Measurements from ENCODE around the gene TPD52L2. TPM values are rescaled to one million over a fixed set of nuclear protein-coding genes. Genes with fewer than 3 reads are reported as not detected.

Gene TPD52L2
- total and polyA plus RNA-seq, 8 donors = 16.3 to 47.3 (median 23.7) TPM

DNA sequence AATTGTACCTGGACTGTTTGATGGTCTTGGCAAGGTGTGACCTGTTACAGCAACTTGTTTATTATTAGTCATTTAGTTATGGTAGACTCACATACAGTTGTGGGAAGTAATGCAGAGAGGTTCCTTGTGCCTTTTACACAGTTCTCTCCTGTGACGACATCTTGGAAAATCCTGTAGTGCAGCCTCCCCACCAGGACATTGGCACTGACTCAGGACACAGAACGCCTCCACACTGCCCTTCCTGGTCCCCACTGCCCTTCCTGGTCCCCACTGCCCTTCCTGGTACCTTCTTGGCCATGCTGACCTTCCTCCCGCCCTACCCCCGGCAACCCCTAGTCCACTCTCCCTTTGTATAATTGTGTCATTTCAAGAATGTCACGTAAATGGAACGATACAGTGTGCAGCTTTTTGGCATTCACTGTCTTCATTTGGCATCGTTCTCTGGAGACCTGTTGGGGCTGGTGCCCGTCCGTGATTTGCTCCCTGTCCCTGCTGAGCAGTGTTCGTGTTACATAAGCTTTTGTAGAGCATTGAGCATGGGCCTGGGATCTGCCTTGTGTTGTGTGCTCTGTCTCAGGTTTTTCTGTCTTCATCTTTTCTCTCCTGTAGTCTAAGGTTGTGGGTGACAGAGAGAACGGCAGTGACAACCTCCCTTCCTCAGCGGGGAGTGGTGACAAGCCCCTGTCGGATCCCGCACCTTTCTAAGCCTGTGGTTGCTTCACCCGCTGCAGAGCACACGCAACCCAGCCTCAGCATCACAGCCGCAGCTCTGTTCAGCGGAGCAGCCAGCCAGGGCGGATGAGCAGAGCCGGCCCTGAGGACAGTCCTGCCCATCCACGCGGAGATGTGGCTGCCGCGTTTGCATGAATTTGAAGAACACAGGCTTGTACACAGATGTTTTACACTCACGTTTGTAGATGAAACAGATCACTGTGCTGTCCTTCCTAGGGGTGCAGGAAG lies 24.5 kb downstream of the TPD52L2 start:
- WGBS, 2 donors = 90 to 93% methylated on average over 25 of the region's 25 CpGs
- Histone ChIP-seq H3K27me3 (no peaks in the 10 kb centered on the region), H3K9me3 (no peaks in the 10 kb centered on the region), H3K4me1 (no peaks in the 10 kb centered on the region), H3K27ac (no peak overlapping the region), H3K36me3 (peaks cover 0 to 27% (median 0%) of the 10 kb centered on the region in 3 donors), H3K4me3 (no peak overlapping the region)
- TF ChIP-seq, protein P1, sequence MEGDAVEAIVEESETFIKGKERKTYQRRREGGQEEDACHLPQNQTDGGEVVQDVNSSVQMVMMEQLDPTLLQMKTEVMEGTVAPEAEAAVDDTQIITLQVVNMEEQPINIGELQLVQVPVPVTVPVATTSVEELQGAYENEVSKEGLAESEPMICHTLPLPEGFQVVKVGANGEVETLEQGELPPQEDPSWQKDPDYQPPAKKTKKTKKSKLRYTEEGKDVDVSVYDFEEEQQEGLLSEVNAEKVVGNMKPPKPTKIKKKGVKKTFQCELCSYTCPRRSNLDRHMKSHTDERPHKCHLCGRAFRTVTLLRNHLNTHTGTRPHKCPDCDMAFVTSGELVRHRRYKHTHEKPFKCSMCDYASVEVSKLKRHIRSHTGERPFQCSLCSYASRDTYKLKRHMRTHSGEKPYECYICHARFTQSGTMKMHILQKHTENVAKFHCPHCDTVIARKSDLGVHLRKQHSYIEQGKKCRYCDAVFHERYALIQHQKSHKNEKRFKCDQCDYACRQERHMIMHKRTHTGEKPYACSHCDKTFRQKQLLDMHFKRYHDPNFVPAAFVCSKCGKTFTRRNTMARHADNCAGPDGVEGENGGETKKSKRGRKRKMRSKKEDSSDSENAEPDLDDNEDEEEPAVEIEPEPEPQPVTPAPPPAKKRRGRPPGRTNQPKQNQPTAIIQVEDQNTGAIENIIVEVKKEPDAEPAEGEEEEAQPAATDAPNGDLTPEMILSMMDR (IDR thresholded peaks at IDR 0.05) = no peak
- ATAC-seq = no peak
- no peak for FAIRE-seq
- DNase-seq = no peak
- intact Hi-C loops (cut with DNase I) = no loop called here

DNA sequence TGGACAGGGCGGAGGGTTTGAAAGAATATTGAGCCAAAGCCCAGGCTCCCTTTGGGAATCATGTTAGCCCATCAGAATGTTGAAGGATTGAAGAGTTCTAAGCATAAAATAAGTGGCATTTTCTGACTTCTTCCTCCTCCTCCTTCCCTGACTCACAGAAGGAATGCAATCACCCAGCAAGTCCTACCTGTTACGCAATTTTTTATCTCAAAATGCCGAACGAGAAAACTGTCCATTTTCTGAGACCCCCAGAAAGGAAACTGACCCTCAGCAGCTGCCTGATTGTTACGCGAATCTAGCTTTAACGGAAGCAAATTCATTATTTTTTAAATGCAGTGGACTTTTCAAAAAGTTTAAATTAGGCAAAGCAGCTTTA lies 25.1 kb downstream of the TPD52L2 start:
- DNase-seq (no peak), FAIRE-seq (no peak), ATAC-seq (no peak)
- H3K27me3 ChIP-seq = no peaks in the 10 kb centered on the region
- WGBS, 2 donors = 84 to 86% methylated on average over 7 of the region's 7 CpGs
- TF ChIP-seq, protein P1 (IDR thresholded peaks at IDR 0.05) = no peak
- no peak overlapping the region for H3K27ac ChIP-seq
- no peak overlapping the region for H3K4me3 ChIP-seq
- no peaks in the 10 kb centered on the region for H3K9me3 ChIP-seq
- peaks cover 0 to 25% (median 0%) of the 10 kb centered on the region in 3 donors for H3K36me3 ChIP-seq
- no peaks in the 10 kb centered on the region for H3K4me1 ChIP-seq
- intact Hi-C loops (cut with DNase I) = no loop called here

DNA sequence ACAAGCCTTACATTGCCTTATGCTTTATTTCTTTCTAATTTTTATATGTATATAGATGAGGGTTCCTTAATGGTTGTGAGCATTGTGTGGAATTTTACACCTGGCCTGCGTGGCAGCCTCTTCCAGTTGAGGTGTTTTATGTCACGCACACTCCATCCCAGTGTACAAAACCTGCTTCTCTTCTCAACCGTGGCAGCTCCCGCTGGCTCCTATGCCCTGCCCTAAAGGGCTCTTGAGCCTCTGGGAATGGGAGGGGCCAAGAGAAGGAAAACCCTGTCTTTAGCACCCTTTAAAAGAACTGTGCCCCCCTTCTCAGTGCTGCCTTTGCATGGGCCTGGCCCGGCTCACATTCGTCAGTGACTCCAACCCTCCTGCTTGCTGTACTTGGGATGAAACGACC lies 25.5 kb downstream of the TPD52L2 start:
- WGBS, 2 donors = 87 to 89% methylated on average over 7 of the region's 7 CpGs

DNA sequence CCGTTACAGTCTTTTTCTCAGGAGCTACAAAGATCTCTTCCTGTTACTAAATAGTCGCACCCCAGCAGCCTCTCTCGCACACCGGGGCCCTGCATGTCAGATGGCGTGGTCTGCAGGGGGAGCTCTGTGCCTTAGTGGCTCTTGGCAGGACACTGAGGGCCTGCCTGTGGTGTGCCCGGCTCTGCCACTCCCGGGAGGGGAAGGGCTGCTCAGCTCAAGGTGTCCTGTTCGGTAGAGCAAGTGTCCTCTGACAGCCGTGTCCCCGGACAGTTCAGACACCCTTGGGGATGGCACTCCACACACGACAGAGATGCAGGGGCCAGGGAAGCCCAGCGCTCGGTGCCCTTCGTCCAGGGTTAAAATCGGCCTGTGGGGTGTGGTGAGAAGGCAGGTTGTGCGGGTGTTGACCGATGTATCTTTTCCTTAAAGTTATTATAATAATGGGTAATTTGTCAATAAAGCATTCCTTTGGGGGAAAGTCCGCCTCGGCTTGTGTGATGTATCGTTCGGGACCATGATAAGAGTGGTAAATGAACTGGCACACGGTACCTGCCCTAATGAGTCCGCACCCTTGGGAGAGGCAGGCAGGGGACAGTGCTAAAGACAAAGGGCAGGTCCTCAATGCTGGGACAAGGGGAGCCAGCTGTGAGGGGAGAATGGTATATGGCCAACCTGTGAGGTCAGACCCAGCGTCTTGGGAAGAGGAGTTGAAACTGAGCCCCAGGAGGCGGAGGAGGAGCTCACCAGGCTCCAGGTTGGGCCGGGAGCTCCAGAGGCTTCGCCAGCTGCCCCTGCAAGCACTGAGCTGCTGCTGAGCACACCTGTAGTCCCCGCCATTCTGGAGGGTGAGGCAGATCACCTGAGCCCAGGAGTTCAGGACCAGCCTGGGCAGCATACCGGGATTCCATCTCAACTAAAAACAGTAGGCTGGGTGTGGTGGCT lies 26.3 kb downstream of the TPD52L2 start:
- DNase-seq (no peak), FAIRE-seq (no peak), ATAC-seq (no peak)
- Histone ChIP-seq H3K27me3 (no peaks in the 10 kb centered on the region), H3K36me3 (peaks cover 0 to 25% (median 0%) of the 10 kb centered on the region in 3 donors), H3K4me3 (no peak overlapping the region), H3K9me3 (no peaks in the 10 kb centered on the region), H3K27ac (no peak overlapping the region), H3K4me1 (no peaks in the 10 kb centered on the region)
- intact Hi-C loops (cut with DNase I) = no loop called here
- 88% methylated on average over 29 of the region's 29 CpGs for WGBS, 2 donors
- TF ChIP-seq, protein P1 (IDR thresholded peaks at IDR 0.05) = no peak

More for the DNA sequence above, 25.5 kb downstream of the TPD52L2 start:
- Histone ChIP-seq H3K4me3 (no peak overlapping the region), H3K27ac (no peak overlapping the region), H3K4me1 (no peaks in the 10 kb centered on the region), H3K27me3 (no peaks in the 10 kb centered on the region), H3K36me3 (peaks cover 0 to 25% (median 0%) of the 10 kb centered on the region in 3 donors), H3K9me3 (no peaks in the 10 kb centered on the region)
- no peak for ATAC-seq
- FAIRE-seq = no peak
- TF ChIP-seq, protein P1 (IDR thresholded peaks at IDR 0.05) = no peak
- intact Hi-C loops (cut with DNase I) = no loop called here
- DNase-seq = no peak

All from pancreas (tissue), 10 donors.